CD4-positive, alpha-beta T cell treated with Interleukin-15 for 4 hours (primary cell): ENCODE measurements around the gene CYP4B1.
"Not testable (repeated sequence)": the region's sequence is repeated elsewhere in the genome, so short reads cannot be mapped to it uniquely, and the experiment has no call there.

Source experiments
- DNase-seq: peaks from one replicate; pipeline ENCODE4 v3.0.0-alpha.2; 2020; ENCODE audit warnings: low spot score

The CYP4B1 gene

GRCh38 chr1:46816930-46817329, 18.1 kb downstream of the CYP4B1 start:
- no peak for DNase-seq

DNA sequence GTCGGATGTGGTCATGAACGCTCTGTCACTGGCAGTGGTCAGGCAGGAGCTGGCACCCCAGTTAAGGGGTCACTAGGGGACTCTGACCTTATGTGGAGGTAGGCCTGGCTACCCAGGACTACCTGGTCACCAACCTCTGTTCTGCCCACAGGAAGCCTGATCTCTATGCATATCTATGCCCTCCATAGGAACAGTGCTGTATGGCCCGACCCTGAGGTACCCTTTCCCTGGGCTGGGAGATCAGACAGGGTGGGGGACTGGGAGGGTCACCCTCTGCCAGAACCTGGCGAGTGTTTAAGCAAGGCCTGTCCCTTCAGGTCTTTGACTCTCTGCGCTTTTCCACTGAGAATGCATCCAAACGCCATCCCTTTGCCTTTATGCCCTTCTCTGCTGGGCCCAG, 19.0 kb downstream of the CYP4B1 start:
- no peak for DNase-seq

DNA sequence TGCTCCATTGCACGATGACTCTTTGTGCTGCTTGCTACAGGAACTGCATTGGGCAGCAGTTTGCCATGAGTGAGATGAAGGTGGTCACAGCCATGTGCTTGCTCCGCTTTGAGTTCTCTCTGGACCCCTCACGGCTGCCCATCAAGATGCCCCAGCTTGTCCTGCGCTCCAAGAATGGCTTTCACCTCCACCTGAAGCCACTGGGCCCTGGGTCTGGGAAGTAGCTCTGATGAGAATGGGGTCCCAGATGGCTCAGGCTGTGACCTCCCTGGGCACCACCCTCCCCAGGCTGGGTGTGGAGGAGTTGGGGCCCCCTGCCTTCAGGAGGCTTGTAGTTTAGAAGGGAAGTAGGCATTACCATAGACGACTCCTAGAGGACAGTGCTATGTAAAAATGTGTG, 19.7 kb downstream of the CYP4B1 start:
- DNase-seq = no peak

DNA sequence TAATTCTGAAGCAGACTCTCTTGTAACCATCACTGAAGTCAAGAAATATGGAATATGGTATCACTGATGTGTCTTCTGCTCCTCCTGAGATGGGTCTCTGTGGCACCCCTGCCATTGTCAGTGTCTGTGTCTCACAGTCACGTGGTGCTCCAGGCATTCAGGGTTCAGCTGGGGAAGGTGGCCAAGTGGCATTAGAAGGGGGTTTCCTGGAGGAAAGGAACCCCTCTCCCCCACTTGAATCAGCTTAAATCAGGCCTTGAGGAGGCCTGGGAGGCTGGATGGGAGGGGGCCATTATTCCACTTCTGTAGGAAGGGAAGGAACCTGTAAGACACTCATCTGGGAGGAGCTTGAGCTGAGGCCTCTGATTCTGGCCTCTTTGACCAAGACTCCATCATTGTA, 20.5 kb downstream of the CYP4B1 start:
- DNase-seq = no peak

DNA sequence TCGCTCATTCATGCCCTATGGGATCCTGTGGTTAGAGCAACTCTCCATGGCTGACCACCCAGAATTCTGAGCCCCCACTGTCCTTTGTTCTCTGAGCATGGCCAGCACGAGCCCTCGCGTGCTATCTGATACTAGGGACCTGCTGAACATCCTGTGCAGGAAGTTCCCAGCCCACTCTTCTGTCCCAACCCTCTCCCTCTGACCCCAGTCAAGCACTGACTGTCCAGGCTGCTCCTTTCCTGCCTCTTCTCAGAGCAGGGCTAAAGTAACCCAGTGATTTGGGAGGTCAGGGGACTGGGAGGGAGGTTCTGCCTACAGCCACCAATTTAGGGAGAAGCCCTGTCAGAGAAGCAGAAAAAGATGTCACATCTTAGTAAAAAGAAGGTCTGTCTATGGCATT, 21.2 kb downstream of the CYP4B1 start:
- no peak for DNase-seq

DNA sequence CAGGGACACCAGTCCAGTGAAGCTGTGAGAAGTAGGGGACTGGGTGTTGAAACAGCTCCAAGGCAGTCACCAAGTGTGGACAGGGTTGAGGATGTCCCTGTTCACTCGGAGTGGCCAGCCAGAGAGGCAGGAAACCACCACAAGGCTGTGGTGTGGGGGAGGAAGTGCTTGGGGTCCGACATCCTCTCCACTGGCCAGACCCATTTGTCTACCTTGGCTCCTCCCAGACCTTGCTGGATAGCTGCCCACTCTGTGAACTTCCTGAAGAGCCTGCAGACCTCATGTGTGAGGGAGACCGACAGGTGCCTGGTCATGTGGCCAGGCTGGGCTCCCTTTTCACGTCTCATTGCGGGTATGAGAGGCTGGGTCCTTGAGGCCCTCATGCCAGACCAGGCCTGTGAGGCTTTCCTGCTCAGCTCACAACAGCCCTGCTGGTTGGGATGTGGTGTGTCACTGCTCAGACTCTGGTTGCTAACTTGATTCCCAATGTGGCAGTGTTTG, 21.8 kb downstream of the CYP4B1 start:
- DNase-seq = no peak

- no peak for DNase-seq
Observed at GRCh38 chr1:46822248-46822826, 23.5 kb downstream of the CYP4B1 start.

GRCh38 chr1:46823151-46823550, 24.3 kb downstream of the CYP4B1 start:
- DNase-seq = no peak

DNA sequence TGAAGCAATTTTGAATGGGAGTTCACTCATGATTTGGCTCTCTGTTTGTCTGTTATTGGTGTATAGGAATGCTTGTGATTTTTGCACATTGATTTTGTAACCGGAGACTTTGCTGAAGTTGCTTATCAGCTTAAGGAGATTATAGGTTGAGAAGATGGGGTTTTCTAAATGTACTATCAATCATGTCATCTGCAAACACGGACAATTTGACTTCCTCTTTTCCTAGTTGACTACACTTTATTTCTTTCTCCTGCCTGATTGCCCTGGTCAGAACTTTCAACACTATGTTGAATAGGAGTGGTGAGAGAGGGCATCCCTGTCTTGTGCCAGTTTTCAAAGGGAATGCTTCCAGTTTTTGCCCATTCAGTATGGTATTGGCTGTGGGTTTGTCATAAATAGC, 28.0 kb downstream of the CYP4B1 start:
- not testable (repeated sequence) for DNase-seq

DNA sequence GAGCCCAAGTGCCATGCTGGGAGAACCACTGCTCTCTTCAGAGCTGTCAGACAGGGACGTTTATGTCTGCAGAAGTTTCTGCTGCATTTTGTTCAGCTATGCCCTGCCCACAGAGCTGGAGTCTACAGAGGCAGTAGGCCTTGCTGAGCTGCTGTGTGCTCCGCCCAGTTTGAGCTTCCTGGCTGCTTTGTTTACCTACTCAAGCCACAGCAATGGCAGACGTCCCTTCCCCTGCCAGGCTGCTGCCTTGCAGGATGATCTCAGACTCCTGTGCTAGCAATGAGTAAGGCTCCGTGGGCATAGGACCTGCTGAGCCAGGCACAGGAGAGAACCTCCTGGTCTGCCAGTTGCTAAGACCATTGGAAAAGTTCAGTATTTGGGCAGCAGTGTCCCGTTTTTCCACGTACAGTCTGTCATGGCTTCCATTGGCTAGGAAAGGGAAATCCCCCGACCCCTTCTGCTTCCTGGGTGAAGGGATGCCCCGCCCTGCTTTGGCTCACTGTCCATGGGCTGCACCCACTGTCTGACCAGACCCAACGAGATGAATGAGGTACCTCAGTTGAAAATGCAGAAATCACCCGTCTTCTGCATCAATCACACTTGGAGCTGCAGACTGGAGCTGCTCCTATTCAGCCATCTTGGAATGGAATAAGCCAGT, 31.9 kb downstream of the CYP4B1 start:
- DNase-seq = no peak

DNA sequence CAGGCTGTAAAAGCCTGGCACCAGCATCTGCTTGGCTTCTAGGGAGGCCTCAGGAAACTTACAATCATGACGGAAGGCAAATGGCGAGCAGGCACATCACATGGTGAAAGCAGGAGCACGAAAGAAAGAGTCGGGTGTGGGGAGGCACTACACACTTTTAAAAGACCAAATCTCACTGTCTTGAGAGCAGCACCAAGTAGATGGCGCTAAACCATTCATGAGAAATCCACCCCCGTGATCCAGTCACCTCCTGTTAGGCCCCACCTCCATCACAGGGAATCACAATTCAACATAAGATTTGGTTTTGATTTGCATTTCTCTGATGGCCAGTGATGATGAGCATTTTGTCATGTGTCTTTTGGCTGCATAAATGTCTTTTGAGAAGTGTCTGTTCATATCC, 36.6 kb downstream of the CYP4B1 start:
- DNase-seq = not testable (repeated sequence)

- not testable (repeated sequence) for DNase-seq
Observed at GRCh38 chr1:46846386-46846785, 47.5 kb downstream of the CYP4B1 start.

DNA sequence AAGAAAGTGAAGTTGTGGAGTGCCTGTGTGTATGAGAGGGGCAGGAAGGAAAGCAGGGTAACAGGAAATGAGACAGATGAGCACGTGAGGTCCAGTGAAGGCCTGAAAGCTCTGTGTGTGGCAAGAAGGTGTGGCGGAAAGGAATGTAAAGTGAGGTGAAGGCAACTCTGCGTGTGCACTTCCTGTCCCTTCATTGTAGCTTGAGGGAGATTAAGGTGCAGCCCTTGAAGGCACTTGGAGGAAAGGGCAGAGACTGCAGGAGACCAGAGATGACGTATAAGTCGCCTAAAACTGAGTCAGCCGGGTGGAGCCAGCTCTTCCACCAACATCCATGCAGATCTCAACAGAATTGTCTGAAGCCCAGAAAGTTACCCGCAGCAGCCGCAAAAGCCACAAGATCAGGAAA, 58.8 kb downstream of the CYP4B1 start:
- not testable (repeated sequence) for DNase-seq

DNA sequence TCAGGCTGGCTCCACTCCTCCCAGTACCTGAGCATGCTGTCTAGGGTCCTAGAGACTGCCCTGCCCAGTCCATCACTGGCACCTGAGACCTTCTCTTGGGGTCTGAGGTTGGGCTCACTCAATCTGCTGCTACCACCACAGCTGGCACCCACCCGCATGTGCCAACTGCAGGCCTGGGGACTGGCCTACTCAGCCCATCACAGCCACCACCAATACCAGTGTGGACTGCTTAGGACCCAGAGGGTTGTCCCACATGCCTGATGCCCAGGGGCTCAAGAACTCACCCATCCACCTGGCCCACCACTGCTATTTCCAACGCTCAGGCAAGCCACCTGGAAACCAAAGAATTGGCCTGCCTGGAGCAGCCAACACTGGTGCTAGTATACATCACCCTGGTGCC, 63.5 kb downstream of the CYP4B1 start:
- no peak for DNase-seq
